OCI-M1 (cell line): ENCODE results near the gene ANKH.
"Not testable (repeated sequence)": the region's sequence is repeated elsewhere in the genome, so short reads cannot be mapped to it uniquely, and the experiment has no call there.

Source experiments
- DNase-seq: peaks from one replicate; lab custom pipeline; 2025; lab: John Stamatoyannopoulos, UW

ANKH gene

DNA sequence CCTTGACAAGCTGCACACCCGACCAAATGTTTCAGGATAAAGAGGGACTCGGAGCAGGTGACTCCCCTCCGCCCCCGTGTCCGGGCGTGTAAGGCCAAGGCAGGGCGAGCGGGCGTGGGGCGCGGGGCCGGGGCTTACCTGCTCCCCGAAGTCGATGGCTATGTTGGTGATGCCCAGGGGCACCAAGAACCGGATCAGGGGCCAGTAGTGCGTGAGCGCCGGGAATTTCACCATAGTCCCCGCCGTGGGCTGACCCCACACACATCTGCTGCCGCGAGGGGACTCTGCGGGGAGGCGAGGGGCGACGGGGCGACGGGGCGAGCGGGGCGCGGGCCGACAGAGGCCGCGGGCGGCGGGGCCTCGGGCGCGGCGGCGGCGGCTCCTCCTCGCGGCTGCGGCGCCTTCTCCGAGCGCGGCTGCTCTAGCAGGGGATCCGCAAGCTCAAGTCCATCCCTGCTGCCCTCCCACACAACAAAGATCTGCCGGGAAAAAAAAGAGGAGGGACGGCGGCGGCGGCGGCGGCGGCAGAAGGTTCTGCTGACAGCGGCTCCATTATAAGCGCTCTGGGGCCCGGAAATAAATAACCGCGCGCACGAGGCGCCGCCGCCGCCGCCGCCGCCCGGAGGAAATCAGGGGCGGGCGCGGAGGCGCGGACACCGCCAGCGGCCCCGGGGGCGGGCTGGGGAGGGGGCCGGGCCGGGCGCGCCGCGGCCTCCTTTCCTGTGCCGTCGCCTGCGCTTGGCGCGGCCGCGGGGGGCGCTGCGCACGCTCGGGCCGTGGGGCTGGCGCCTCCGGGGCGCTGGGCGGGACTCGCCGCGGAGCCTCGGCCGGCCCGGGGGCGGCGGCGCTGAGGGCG lies at the start of gene ANKH:
TSS of gene ANKH (minus strand) at position 565 of the 856 bp plus-strand sequence. CDS start at position 234, 331 bp downstream.
- DNase-seq = peak; percentile 69

DNA sequence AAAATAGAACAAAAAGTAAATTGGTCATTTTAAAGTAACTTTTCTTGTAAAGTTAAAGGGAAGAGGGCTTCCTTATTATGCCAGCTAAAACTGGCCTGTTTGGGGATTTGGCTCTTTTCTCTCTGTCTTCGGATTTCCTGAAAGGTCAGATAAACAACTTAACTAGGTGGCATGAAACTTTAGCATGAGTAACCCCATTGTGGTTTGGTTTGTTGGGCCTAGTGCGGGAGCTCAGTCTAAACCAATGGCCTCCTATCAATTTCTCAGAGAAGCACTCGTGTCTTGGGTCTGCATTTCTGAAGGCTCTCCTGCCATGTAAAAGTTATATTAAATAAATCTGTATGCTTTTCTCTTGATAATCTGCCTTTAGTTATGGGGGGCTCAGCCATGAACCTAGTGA lies 48.5 kb upstream of the ANKH start:
- no peak for DNase-seq

DNA sequence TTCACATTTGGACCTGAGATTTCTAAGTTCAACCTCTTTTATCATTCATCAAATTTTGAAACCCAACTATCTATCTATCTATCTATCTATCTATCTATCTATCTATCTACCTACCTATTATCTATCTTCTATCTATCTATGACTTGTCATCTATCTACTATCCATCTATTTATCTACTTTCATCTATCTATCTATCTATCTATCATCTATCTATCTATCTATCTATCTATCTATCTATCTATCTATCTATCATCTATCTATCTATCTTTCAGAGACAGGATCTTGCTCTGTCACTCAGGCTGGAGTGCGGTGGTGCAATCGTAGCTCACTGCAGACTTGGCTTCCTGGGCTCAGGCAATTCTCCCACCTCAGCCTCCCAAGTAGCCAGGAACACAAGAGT lies 47.5 kb upstream of the ANKH start:
- DNase-seq = not testable (repeated sequence)

DNA sequence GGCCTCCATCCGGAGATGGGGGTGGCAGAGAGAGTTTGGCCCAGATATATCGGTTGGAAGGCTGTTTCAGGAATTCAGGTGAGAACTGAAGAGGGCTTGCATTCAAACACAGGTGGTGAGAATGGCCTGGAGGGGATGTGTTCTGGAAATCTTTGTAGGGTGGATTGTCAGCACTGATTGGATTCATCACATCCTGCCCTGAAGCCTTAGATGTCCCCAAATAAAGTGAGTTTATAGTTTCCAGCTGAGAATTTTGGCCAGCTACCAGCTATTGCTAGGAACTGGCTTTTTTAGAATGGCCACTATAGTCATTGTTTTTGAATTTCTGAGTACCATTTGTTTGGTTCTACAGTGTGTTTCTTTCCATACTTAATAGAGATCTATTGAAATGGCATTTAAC lies 46.1 kb upstream of the ANKH start:
- no peak for DNase-seq

DNA sequence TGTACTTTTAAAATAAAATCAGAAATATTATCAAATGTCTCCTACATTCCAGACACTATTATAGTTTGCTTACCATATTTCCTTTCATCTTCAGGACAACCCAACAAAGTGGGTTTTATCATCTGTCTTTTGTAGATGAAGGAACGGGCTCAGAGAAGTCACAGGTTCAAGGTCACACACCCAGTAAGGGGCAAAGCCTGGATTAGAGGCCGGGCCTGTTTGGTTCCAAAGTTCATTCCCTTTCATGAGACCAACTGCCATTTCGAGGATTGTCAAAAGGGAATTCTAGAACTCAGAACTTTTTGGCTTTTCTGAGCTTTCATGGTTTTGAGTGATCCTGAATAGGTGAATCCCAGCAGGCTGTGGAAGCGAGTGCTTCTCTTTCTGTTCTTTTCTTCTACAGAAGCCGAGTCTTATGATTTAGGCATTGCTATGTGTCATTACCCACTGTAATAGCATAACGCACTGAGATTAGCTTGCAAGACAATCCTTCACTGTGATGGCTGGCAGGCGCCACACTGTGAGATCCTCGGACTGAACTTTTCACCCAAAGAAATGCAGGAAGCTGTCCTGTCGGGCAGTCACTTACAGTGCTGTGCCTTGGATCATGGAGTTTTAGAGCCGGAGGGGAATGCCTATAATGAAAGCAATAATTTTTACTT lies 43.8 kb upstream of the ANKH start:
- DNase-seq = no peak

DNA sequence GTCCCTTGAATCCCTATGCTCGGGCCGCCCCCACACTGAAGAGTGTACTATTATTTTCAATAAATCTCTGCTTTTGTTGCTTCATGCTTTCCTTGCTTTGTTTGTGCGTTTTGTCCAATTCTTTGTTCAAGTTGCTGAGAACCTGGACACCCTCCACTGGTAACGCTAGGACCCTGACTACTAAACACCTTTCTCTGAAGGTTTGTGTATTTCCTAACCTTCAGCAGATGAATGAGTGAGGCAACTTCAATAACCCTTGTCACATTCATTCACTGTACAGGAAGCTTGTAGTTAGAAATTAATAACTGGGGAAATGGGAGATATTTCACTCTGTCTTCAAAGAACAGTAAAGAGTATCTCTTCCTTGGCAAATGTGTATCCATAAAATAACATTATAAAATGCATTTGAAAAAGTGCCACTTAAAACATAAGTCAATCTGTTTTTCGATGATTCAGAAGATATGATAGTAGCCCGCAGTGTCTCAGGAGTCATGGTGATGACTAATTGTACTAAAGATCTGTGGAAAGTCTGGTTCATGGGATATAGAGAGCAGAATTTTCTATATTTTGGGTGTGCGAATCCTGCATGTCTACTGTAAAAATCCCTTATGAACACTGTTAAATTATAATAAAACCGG lies 43.2 kb upstream of the ANKH start:
- DNase-seq = no peak

DNA sequence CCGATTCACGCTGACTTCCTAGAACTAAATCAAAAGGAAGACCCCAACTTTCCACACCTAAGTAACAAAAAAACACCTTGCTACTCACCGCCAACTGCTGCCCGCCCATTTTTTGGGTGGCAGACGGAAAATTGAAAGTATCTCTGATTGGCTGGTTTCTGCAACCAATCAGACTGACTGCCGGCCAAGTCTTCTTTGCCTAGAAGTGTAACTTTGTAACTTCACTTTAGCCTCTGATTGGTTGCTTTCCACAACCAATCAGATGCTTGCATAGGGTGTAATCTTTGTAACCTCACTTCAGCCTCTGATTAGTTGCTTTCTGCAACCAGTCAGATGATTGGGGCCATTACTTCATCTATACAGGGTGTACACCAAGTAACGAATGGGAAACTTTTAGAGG lies 42.6 kb upstream of the ANKH start:
- DNase-seq = peak; percentile 7

DNA sequence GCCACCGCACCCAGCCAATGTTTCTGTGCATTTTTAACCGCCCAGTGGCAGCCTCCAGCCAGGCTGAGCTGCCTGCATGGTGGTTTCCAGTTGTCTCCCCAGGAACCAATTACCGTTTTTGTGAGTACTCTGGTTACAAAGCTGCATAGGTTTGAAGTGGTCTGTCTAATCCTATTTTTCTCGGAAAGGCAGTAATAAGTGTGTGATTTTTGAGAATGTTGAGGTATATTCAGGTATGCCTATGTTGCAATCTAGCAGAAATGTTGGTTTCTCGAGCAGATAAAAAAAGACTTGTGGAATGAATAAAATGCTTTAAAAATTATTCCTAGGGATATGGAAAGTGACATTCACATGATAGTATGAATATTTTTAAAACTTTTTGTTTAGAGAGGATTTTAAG lies 41.5 kb upstream of the ANKH start:
- no peak for DNase-seq

DNA sequence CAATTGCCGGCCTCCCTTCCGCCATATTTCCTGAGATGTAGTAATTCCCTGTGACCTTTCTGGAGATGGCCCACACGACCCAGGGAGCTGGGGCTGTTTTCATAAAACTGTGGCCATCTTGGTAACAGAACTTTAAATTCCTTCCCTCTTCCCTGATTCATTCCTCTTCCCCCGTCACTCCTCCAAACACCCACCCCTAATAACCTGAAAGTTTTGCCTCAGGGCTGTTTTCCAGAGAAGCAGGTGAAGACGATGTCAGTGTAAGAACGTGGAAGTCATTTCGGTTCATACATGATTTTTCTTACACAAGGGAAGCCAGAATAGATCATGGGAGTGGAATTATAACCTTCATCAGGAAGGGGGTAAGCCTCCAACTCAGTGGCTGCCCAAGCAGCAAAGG lies 40.6 kb upstream of the ANKH start:
- DNase-seq = no peak

DNA sequence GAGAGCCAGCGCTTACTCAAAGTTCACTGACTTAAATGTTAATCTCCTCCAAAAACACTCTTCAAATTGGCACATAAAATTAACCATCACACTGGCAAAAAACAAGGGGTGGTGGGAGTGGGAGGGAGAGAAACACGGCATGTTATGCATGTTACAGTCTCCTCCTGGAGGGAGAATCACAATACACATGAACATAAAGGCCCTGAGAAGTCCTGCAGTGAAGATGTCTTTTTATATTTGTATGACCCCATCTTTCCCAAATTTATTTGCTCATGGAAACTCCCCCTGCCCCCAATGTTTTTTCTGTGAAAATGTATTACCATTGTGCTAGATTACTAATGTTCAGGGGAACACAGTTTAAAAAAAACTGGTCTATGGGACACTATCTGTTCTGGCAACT lies 37.8 kb upstream of the ANKH start:
- no peak for DNase-seq

DNA sequence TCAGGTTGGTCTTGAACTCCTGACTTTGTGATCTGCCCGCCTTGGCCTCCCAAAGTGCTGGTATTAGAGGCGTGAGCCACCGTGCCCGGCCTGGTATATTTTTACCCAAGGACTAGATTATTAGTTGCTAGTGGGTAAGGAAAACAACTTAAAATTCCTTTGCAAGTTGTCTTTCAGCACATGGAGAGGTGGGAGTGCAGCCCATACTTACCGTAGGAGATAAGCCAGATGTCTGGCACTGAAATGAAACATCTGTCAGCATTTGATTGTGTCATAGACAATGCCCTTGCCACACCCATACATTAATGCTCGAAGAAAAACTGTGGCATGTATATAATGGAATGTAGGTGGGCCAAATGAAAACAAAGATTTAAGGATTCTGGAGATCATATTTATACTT lies 36.6 kb upstream of the ANKH start:
- no peak for DNase-seq

DNA sequence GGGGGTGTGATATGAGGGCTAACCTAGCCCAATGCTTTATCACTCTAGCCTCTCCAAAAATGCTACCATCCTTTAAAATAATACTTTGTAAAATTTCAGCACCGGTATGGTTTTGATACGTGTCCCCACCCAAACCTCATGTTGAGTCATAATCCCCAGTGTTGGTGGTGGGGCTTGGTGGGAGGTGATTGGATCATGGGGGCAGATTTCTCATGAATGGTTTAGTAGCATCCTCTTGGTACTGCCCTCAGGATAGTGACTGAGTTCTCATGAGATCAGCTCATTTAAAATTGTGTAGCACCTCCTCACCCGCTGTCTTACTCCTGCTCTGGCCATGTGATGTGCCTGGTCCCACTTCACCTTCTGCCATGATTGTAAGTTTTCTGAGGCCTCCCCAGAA lies 35.0 kb upstream of the ANKH start:
- no peak for DNase-seq

DNA sequence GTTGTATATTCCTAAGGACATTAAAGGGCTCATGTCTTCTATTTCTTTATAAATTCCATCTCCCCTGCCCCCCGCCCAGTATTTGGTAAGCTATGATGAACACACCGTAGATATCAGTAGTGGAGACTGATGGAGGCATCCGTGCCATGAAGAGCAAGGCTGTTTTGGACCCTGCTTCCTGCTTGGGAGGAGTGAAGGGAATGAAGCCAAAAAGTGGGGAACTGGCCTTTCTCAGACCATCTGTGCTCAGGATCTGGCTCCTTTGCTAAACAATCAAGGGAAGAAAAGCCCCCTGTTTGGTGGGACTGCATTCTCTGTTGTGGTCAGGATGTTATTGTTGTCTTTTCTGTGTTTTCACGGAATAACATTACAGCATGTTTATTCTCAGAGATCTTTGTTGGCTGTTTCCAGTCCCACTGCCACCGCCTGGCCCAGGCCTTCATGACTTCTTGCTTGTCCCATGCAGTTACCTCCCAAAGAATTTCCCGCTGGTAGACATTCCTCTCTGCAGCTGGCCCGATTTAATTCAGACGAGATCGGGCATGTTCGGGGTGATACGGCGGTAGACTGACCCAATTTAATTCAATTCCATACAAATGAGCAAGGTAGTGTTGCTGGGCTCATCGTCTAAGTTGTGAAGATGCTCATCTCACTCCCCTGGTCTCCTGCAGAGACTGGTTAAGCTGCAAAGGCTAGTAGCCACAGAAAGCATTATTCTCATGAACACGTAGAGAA lies 31.4 kb upstream of the ANKH start:
- DNase-seq = no peak

DNA sequence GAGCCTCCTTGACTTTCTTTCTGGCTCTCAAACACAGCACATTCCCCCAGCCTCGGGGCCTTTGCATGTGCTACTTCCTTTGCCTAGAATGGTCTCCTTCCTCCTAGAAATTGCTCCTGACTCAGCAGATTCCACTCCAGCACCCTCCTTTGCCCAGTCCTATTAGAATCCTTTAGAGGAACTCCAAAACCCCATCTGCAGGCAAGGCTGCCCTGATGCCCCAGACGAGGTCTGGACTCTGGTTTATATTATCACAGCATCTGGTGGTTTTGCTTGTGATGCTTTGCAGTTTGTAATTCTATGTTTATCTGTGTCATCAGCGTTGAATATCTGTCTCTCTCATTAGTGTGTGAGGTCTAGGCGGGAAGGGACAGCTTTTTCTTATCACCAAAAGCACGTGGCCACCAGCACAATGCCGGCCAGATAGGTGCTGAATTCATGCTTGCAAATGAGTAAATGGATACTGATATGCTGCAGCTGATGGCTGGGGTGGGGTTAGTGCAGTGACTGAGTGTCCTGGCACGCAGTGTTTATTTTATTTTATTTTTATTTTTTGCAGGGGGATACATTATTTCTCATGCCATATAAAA lies 30.0 kb upstream of the ANKH start:
- peak; percentile 17 for DNase-seq

DNA sequence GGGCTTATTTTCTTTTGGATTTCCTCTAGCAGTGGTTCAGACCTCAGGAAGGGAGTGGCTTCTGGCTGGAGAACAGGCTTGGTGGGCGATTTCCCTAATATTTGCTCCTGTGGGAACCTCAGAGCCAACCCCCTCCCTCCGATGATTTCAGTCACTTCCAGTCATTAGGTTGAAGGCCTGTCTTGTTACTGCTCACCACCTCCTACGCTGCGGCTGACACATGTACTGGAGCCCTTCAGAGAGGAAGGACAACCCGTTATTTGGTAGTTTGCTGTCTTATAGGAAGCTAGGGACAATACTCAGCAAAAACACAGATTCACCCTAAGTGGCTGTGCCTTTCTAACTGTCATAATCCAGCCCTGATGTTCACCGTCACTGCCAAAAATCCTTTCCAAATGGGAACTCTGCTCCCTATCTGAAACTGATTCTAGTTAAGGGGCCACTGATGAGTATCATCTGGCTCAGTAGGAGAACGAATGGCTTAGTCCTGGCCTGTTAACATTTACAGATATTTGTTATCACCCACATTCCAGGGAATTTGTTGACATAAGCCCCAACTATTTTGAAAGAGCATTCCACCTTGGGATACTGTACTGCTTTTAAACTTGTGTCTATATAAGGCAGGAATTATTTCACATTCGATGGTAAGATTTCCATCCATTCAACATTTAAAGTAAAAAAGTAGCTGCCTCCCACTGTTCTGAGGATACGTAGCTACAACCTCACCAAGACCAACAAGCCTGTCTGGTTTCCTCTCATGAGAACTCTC lies 29.3 kb upstream of the ANKH start:
- no peak for DNase-seq

DNA sequence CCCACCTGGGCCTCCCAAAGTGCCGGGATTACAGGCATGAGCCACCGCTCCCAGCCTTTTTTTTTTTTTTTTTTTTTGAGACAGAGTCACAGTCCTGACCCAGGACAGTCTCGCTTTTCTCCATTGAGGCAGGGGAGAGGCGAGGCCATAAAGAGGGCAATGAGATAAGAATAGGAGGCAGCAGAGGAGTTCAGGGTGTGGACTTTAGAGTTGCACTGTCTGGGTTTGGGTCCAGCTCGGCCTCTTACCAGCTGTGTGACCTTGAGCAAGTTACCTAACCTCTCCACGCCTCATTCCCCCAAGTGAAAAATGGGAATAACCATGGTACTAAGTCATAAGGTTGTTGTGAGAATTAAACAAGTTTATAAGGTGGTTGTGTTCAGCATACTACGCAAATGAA lies 24.6 kb upstream of the ANKH start:
- DNase-seq = no peak

DNA sequence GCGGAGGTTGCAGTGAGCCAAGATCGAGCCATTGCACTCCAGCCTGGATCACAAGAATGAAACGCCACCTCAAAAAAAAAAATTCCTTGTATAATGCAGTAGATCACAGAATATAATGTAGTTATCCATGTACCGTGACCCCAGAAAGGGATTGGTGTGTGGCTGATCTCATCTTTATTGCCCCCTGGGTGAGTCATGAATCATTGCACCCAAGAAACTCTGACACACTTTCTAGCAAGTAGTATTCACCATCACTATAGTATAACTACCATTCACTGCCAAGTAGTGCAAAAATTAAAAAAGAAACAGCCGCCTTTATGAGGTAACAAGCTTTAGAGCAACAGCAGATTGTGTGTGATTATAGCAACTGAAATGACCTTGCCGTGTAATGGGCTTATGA lies 23.7 kb upstream of the ANKH start:
- DNase-seq = no peak

DNA sequence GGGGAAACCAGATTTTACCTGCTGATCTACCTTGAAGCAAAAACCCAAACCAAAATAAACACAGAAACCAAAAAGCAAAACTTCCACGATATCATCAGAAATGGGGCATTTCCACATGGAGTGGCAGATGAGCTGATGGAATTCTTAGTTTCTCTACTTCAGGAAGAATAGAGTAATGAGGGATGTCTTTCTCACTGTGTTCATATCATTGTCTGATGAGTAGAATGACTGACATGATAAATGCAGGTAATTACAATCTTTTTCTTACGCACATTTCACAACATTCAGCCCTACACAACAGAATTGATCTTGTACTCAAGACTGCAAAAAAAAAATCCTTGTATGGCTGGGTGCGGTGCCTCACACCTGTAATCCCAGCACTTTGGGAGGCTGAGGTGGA lies 23.2 kb upstream of the ANKH start:
- DNase-seq = no peak

DNA sequence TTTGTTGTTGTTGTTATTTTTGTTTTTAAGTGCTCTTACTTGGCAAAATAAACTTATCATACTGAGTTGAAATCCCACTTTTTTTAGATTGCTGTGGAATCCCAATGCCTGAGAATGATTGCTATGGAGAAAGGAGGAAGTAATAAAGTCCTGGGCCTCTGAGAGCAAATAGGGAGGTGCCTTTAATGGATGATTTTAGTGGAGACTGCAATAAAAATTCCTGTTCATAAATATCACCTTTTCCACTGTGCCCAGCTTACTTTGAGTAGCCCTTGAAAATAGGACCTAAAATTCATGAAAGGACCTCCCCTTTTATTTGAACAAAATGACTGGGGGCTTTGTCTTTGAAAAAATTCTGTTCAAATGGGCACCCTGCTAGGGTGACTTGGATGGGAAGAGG lies 21.8 kb upstream of the ANKH start:
- no peak for DNase-seq

DNA sequence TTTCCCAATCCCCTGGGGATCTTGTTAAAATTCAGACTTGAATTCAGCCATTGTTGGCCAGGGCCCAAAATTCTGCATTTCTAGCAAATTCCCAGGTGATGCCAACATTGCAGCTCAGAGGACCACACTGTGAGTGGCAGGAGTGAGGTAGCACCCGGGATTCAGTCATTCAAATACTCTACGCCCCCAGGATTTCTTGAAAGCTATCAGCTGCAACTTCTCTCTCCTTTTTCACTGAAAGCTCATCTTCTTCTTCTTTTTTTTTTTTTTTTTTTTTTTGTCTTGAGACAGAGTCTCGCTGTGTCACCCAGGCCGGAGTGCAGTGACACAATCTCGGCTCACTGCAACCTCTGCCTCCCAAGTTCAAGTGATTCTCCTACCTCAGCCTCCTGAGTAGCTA lies 19.3 kb upstream of the ANKH start:
- no peak for DNase-seq

DNA sequence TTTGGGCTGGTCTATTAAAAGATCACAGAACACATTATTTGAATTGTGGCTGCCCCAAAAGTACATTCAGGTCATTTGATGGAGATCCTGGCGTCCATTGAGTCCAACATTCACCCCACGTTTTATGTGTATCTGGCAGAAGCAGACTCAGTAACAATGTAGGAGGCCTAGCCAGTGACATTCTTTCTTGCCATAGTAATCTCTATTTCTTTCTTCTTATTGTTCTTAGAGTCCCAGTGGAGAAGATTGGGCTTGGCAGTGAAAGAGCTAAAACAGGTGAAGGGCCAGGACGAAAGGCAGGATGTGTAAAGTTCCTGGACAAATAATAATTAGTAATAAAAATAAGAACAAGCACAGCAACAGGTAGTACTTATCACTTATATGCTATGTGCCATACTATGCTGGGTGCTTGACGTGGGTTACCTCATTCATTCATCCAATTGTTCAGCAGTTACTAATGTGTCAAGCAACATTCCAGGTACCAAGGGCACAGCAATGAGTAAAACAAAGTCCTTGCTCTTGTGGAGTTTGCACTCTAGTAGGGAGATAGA lies 12.6 kb upstream of the ANKH start:
- no peak for DNase-seq
